ENCODE results near the gene TTLL11.
"Not testable (repeated sequence)": the region's sequence is repeated elsewhere in the genome, so short reads cannot be mapped to it uniquely, and the experiment has no call there.

The TTLL11 gene

GRCh38 chr9:122080986-122081385 is 12.1 kb downstream of the TTLL11 start:
- DNase-seq: no peak

GRCh38 chr9:122078557-122078956 is 14.6 kb downstream of the TTLL11 start:
- no peak for DNase-seq

GRCh38 chr9:122076773-122077172 is 16.3 kb downstream of the TTLL11 start:
- no peak for DNase-seq

GRCh38 chr9:122076117-122076516 is 17.0 kb downstream of the TTLL11 start:
- DNase-seq: no peak

- no peak for DNase-seq
Measured at GRCh38 chr9:122075135-122076030, 17.7 kb downstream of the TTLL11 start.

GRCh38 chr9:122071715-122072114 is 21.4 kb downstream of the TTLL11 start:
- no peak for DNase-seq

- DNase-seq: no peak
Measured at GRCh38 chr9:122070728-122071515, 22.2 kb downstream of the TTLL11 start.

- DNase-seq: not testable (repeated sequence)
Measured at GRCh38 chr9:122066680-122067079, 26.4 kb downstream of the TTLL11 start.

- DNase-seq: no peak
Measured at GRCh38 chr9:122065923-122066629, 27.0 kb downstream of the TTLL11 start.

- no peak for DNase-seq
Measured at GRCh38 chr9:122060481-122060880, 32.6 kb downstream of the TTLL11 start.

GRCh38 chr9:122059955-122060324 is 33.2 kb downstream of the TTLL11 start:
- no peak for DNase-seq

- no peak for DNase-seq
Measured at GRCh38 chr9:122059214-122059954, 33.7 kb downstream of the TTLL11 start.

- no peak for DNase-seq
Measured at GRCh38 chr9:122058709-122059108, 34.4 kb downstream of the TTLL11 start.

GRCh38 chr9:122058051-122058450 is 35.1 kb downstream of the TTLL11 start:
- DNase-seq: no peak

GRCh38 chr9:122057211-122057610 is 35.9 kb downstream of the TTLL11 start:
- no peak for DNase-seq

GRCh38 chr9:122056484-122056883 is 36.6 kb downstream of the TTLL11 start:
- DNase-seq: no peak

GRCh38 chr9:122055701-122056100 is 37.4 kb downstream of the TTLL11 start:
- DNase-seq: no peak

- DNase-seq: no peak
Measured at GRCh38 chr9:122053567-122054350, 39.3 kb downstream of the TTLL11 start.

- DNase-seq: no peak
Measured at GRCh38 chr9:122053064-122053463, 40.0 kb downstream of the TTLL11 start.

- no peak for DNase-seq
Measured at GRCh38 chr9:122051351-122052321, 41.5 kb downstream of the TTLL11 start.

GRCh38 chr9:122050167-122050566 is 42.9 kb downstream of the TTLL11 start:
- DNase-seq: no peak

All from CD4-positive, alpha-beta T cell treated with Interleukin-4 for 1 hour (primary cell).